H1 (cell line): ENCODE measurements around the gene WDFY4. TPM values are rescaled to one million over a fixed set of nuclear protein-coding genes. Genes with fewer than 3 reads are reported as not detected.

ENCODE experiments used
- CTCF ChIA-PET: fragments of 300-600 bp; sonication (Branson Sonifier 250); formaldehyde crosslinking; loops from one replicate; lab custom pipeline; 2021; ENCODE audit not compliant: partially characterized antibody; lab: Charles Lee
- POLR2A ChIA-PET: fragments of 300-600 bp; sonication (Branson Sonifier 250); formaldehyde crosslinking; loops from one replicate; lab custom pipeline; 2021; ENCODE audit warnings: inconsistent platforms; ENCODE audit not compliant: partially characterized antibody; lab: Charles Lee
- DNase-seq, 2 experiments: peaks; one replicate each; pipeline versions ENCODE4 v3.0.0 to v3.0.0-alpha.2; 2010 to 2022; ENCODE audit warnings: low spot score in 2 of 2, low read depth in 1 of 2, mixed read lengths in 1 of 2
- FAIRE-seq: peaks from 2 replicates; lab custom pipeline; 2011; peaks lifted over from hg19 to GRCh38; lab: Jason Lieb, UNC
- H2AFZ ChIP-seq: 2 replicates; pipeline ENCODE4 v1.8.1; 2012; ENCODE audit warnings: low read length, inconsistent platforms
- H2AK5ac ChIP-seq: 2 replicates; pipeline ENCODE4 v1.6.1; 2013; ENCODE audit warnings: low read depth, low read length
- H2BK120ac ChIP-seq: replicated peaks from 2 replicates; pipeline ENCODE3; 2013; ENCODE audit warnings: low read depth, low read length, inconsistent platforms
- H2BK12ac ChIP-seq: 2 replicates; pipeline ENCODE4 v1.6.1; 2013; ENCODE audit warnings: low read depth, low read length
- H2BK15ac ChIP-seq: 2 replicates; pipeline ENCODE4 v1.6.1; 2013; ENCODE audit warnings: low read length
- H2BK20ac ChIP-seq: 2 replicates; pipeline ENCODE4 v1.6.1; 2013; ENCODE audit warnings: low read length
- H2BK5ac ChIP-seq: 2 replicates; pipeline ENCODE4 v1.6.1; 2013; ENCODE audit warnings: low read depth, low read length
- H3K14ac ChIP-seq: 2 replicates; pipeline ENCODE4 v1.6.1; 2013; ENCODE audit warnings: inconsistent platforms; ENCODE audit not compliant: insufficient read length
- H3K18ac ChIP-seq: 2 replicates; pipeline ENCODE4 v1.6.1; 2013; ENCODE audit warnings: low read length; ENCODE audit errors: extremely low read depth
- H3K23ac ChIP-seq: 2 replicates; pipeline ENCODE4 v1.6.1; 2013; ENCODE audit warnings: inconsistent platforms; ENCODE audit not compliant: insufficient read length
- H3K23me2 ChIP-seq: 2 replicates; pipeline ENCODE4 v1.6.1; 2013; ENCODE audit warnings: low read depth, low read length
- H3K27ac ChIP-seq: 2 replicates; pipeline ENCODE4 v1.6.1; 2011; ENCODE audit warnings: low read depth, low read length, inconsistent platforms
- H3K27me3 ChIP-seq, 4 experiments: replicated peaks in 1 of 4; 1 replicate in 1 of 4; 2 replicates in 3 of 4; pipeline versions ENCODE4 v1.6.1 to v1.8.1; 2011 to 2013; ENCODE audit warnings: low read length in 3 of 4, mild to moderate bottlenecking in 3 of 4, inconsistent platforms in 2 of 4, mixed read lengths in 2 of 4, moderate library complexity in 1 of 4; ENCODE audit not compliant: control insufficient read depth in 3 of 4, insufficient read depth in 3 of 4; ENCODE audit errors: extremely low read depth in 1 of 4
- H3K36me3 ChIP-seq, 4 experiments: 2 replicates each; pipeline versions ENCODE4 v1.6.1 to v1.8.1; 2011 to 2013; ENCODE audit warnings: mild to moderate bottlenecking in 4 of 4, low read length in 3 of 4, moderate library complexity in 2 of 4, control low read depth in 1 of 4, inconsistent platforms in 1 of 4; ENCODE audit not compliant: insufficient read depth in 4 of 4, control insufficient read depth in 2 of 4
- H3K4ac ChIP-seq: replicated peaks from 2 replicates; pipeline ENCODE3; 2013; ENCODE audit warnings: low read length, low read depth, mixed read lengths, inconsistent platforms; ENCODE audit not compliant: insufficient read length
- H3K4me1 ChIP-seq, 4 experiments: replicated peaks in 1 of 4; 1 replicate in 1 of 4; 2 replicates in 3 of 4; pipeline versions ENCODE4 v1.6.1 to v1.8.1; 2011 to 2013; ENCODE audit warnings: low read length in 3 of 4, inconsistent platforms in 2 of 4, mixed read lengths in 1 of 4; ENCODE audit not compliant: insufficient read depth in 4 of 4, control insufficient read depth in 3 of 4
- H3K4me2 ChIP-seq, 2 experiments: 2 replicates each; pipeline versions ENCODE4 v1.6.1 to v1.8.1; 2011 to 2013; ENCODE audit warnings: low read depth in 2 of 2, low read length in 2 of 2, control low read depth in 1 of 2, inconsistent platforms in 1 of 2, mild to moderate bottlenecking in 1 of 2; ENCODE audit not compliant: insufficient read depth in 1 of 2
- H3K4me3 ChIP-seq, 4 experiments: fragments of 200-600, 300-600 bp in 1 of 4; sonication (generic), shearing (Covaris generic), sonication (Bioruptor Twin) in 1 of 4; 2 replicates each; pipeline versions ENCODE4 v1.5.1 to v1.8.1; 2011 to 2016; ENCODE audit warnings: low read length in 4 of 4, low read depth in 3 of 4, control low read depth in 2 of 4, inconsistent platforms in 2 of 4, mild to moderate bottlenecking in 2 of 4, mixed read lengths in 1 of 4, moderate library complexity in 1 of 4; ENCODE audit not compliant: insufficient read depth in 2 of 4; ENCODE audit errors: extremely low read depth in 1 of 4
- H3K56ac ChIP-seq: replicated peaks from 2 replicates; pipeline ENCODE3; 2013; ENCODE audit warnings: low read depth, mild to moderate bottlenecking, mixed read lengths, low read length, inconsistent platforms; ENCODE audit not compliant: insufficient read length
- H3K79me1 ChIP-seq: 2 replicates; pipeline ENCODE4 v1.6.1; 2013; ENCODE audit warnings: low read depth, low read length, control low read depth
- H3K79me2 ChIP-seq, 2 experiments: 2 replicates each; pipeline versions ENCODE4 v1.6.1 to v1.8.1; 2012 to 2013; ENCODE audit warnings: low read length in 2 of 2, mild to moderate bottlenecking in 2 of 2, inconsistent platforms in 1 of 2; ENCODE audit not compliant: insufficient read depth in 2 of 2, control insufficient read depth in 1 of 2
- H3K9ac ChIP-seq, 4 experiments: replicated peaks in 1 of 4; 1 replicate in 1 of 4; 2 replicates in 3 of 4; pipeline versions ENCODE4 v1.6.1 to v1.8.1; 2011 to 2013; ENCODE audit warnings: low read depth in 3 of 4, low read length in 3 of 4, control low read depth in 2 of 4, mild to moderate bottlenecking in 2 of 4, moderate library complexity in 2 of 4, inconsistent platforms in 1 of 4; ENCODE audit errors: extremely low read depth in 1 of 4
- H3K9me3 ChIP-seq, 2 experiments: 2 replicates each; pipeline versions ENCODE4 v1.6.1 to v1.8.1; 2012 to 2013; ENCODE audit warnings: mild to moderate bottlenecking in 2 of 2, moderate library complexity in 2 of 2, control low read depth in 1 of 2, inconsistent platforms in 1 of 2, low read depth in 1 of 2, low read length in 1 of 2, mixed read lengths in 1 of 2; ENCODE audit not compliant: insufficient read depth in 2 of 2
- H4K20me1 ChIP-seq, 2 experiments: replicated peaks in 1 of 2; 2 replicates each; pipeline versions ENCODE3 to v1.8.1; 2011 to 2013; ENCODE audit warnings: inconsistent platforms in 2 of 2, low read length in 2 of 2, mild to moderate bottlenecking in 1 of 2; ENCODE audit not compliant: insufficient read depth in 2 of 2, control insufficient read depth in 1 of 2
- H4K5ac ChIP-seq: 2 replicates; pipeline ENCODE4 v1.6.1; 2013; ENCODE audit warnings: low read length, low read depth, mixed read lengths, inconsistent platforms; ENCODE audit not compliant: insufficient read length
- H4K8ac ChIP-seq: 2 replicates; pipeline ENCODE4 v1.8.0; 2013; ENCODE audit warnings: mild to moderate bottlenecking, moderate library complexity, low read length, inconsistent platforms; ENCODE audit not compliant: insufficient read depth; ENCODE audit errors: extremely low read depth
- H4K91ac ChIP-seq: replicated peaks from 2 replicates; pipeline ENCODE3; 2013; ENCODE audit warnings: low read length, mixed read lengths, inconsistent platforms; ENCODE audit not compliant: insufficient read length
- CREB1 ChIP-seq: IDR thresholded peaks from 2 replicates; pipeline ENCODE4 v1.6.1; 2012; ENCODE audit warnings: inconsistent platforms
- RBBP5 ChIP-seq: IDR thresholded peaks from 2 replicates; pipeline ENCODE4 v1.7.1; 2012; ENCODE audit warnings: low read depth, mild to moderate bottlenecking, inconsistent platforms, low read length, moderate library complexity, borderline replicate concordance
- SAP30 ChIP-seq: fragments of 300-600 bp; sonication (generic); IDR thresholded peaks from 2 replicates; pipeline ENCODE4 v1.7.1; 2012; ENCODE audit warnings: low read length, moderate library complexity, mild to moderate bottlenecking, inconsistent platforms; ENCODE audit not compliant: insufficient read depth, insufficient replicate concordance
- SP1 ChIP-seq: IDR thresholded peaks from 2 replicates; pipeline ENCODE4 v1.6.1; 2011; ENCODE audit warnings: low read depth, low read length
- SRF ChIP-seq: IDR thresholded peaks from 2 replicates; pipeline ENCODE4 v1.6.1; 2011; ENCODE audit warnings: mild to moderate bottlenecking, low read depth, low read length, moderate library complexity
- TAF1 ChIP-seq: IDR thresholded peaks from 2 replicates; pipeline ENCODE4 v1.6.1; 2011; ENCODE audit warnings: mild to moderate bottlenecking, low read depth, low read length
- WGBS, 2 experiments: shearing (Covaris generic) in 1 of 2; methylation state at CpG; one replicate each; pipeline versions ENCODE4 v1.1.6 to v1.1.7; 2013 to 2015; ENCODE audit warnings: low lambda C conversion rate in 2 of 2, mixed read lengths in 2 of 2, inconsistent platforms in 1 of 2, low coverage in 1 of 2, missing lambda C conversion rate in 1 of 2; ENCODE audit not compliant: insufficient replicate concordance in 2 of 2, insufficient coverage in 1 of 2, insufficient read length in 1 of 2; ENCODE audit errors: extremely low coverage in 1 of 2, missing lambda C conversion rate in 1 of 2; 5-methylcytosine and 5-hydroxymethylcytosine counted together
- polyA plus RNA-seq, 7 experiments: library from polyadenylated mRNA; depleted of rRNA in 3 of 7; stranded (reverse) in 5 of 7; unstranded in 2 of 7; fragments of >200 nt in 5 of 7; fragments of 200-250 nt in 2 of 7; gene quantifications; 1 replicate in 5 of 7; 2 replicates in 1 of 7; 4 replicates in 1 of 7; pipeline versions ENCODE4 v1.2.1 to v1.2.3, GENCODE V29; 2011 to 2013; ENCODE audit warnings: missing spikeins in 2 of 7, mixed read lengths in 2 of 7
- total RNA-seq: library from RNA; stranded (reverse); fragmentation: NEBNext Ultra II Directional; extraction: Animal tissue kit (Norgen Biotek cat#: 25700); gene quantifications from 2 replicates; pipeline ENCODE4 v1.2.1, GENCODE V29; 2021

The WDFY4 gene
- total and polyA plus RNA-seq, 2 of the 8 experiments (the other 6 are each of a cell fraction or from before 2014, with no cell fraction given) = not detected

DNA sequence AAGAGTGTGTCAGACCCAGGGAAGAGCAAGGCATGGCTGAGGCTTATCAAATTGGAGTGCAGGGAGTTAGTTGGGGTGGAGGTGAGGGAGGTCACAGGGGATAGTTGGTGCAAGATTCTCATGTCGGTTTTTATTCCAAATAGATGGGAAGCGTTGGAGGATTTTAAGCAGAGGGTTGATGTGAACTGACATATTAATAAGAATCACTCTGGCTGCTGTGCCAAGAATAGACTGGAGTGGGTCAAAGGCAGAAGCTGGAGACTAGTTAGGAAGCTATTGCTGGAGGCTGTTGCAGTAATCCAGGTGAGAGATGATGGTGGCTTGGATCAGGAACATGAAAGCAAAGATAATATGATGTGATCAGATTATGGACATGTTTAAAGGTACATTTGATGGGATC, 218.5 kb downstream of the WDFY4 start:
- FAIRE-seq = no peak
- no peak overlapping the region for H3K4me2 ChIP-seq
- no peaks in the 10 kb centered on the region for H3K4me1 ChIP-seq
- H2AFZ ChIP-seq = no peak overlapping the region
- H3K4ac ChIP-seq = no peak overlapping the region
- no peak overlapping the region for H4K8ac ChIP-seq
- H2BK5ac ChIP-seq = no peak overlapping the region
- H3K14ac ChIP-seq = no peak overlapping the region
- no peak overlapping the region for H2BK120ac ChIP-seq
- H3K36me3 ChIP-seq = no peaks in the 10 kb centered on the region
- H2BK15ac ChIP-seq = no peak overlapping the region
- no peak overlapping the region for H3K4me3 ChIP-seq
- no peaks in the 10 kb centered on the region for H4K20me1 ChIP-seq
- no peaks in the 10 kb centered on the region for H3K79me2 ChIP-seq
- H2BK20ac ChIP-seq = no peak overlapping the region
- ChIA-PET CTCF (no interaction called here), POLR2A (no interaction called here)
- no peaks in the 10 kb centered on the region for H3K9me3 ChIP-seq
- no peak overlapping the region for H3K9ac ChIP-seq
- TF ChIP-seq SP1 (no peak), RBBP5 (no peak), TAF1 (no peak), CREB1 (no peak), SAP30 (no peak), SRF (no peak)
- TF ChIP-seq, all 59 proteins: peak for 0
- H2BK12ac ChIP-seq = no peak overlapping the region
- H3K27me3 ChIP-seq = no peaks in the 10 kb centered on the region
- no peak for DNase-seq
- no peak overlapping the region for H3K56ac ChIP-seq
- H2AK5ac ChIP-seq = no peak overlapping the region
- no peak overlapping the region for H3K23ac ChIP-seq
- H4K91ac ChIP-seq = no peak overlapping the region
- WGBS, 2 experiments = 82% methylated on average over 2 of the region's 2 CpGs; no CpG with 5 or more reads in 1 of the 2 experiments
- no peaks in the 10 kb centered on the region for H3K79me1 ChIP-seq
- no peak overlapping the region for H3K27ac ChIP-seq
- H3K18ac ChIP-seq = no peak overlapping the region
- no peak overlapping the region for H4K5ac ChIP-seq
- no peaks in the 10 kb centered on the region; the same call in 1 of the 2 replicates for H3K23me2 ChIP-seq
